ENCODE results near the gene NCKAP5L. TPM values are rescaled to one million over a fixed set of nuclear protein-coding genes. Genes with fewer than 3 reads are reported as not detected.

The NCKAP5L gene
- total RNA-seq, 2 donors from 2014 or later, result 21.2 to 24.1 TPM

DNA sequence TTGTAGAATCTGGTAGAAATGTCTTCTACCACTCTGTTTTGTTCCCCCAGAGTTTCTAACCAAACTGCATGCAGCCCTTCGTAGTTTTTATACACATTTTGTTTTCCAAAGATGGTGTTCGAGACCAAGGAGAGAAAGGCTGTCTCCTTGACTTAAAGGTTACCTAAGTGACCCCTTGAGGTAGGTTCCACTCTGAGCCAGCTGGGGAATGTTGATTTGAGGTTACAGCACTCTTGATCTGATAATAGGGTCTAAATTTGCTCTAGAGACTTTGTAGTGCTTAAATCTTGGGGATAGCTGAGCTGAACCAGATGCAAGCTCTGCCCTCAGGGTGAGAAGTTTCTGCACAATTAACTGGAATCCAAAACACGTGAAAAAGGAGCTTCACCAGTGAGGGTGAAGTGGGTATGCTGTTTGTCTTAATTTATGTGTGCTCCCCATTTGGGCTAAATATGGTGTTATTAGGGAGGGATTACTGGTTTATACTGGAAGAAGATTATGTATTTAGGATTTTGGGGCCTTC is 83.8 kb downstream of the NCKAP5L start:
- Histone ChIP-seq H3K9me3 (ENCODE audit: control insufficient read depth, low read length) (no peaks in the 10 kb centered on the region), H3K4me3 (ENCODE audit: low read length) (peak overlapping the region; percentile 91), H3K4me1 (ENCODE audit: control insufficient read depth, insufficient read depth, low read length) (peaks cover 12% of the 10 kb centered on the region), H3K27me3 (ENCODE audit: control insufficient read depth, insufficient read depth, low read length, poor library complexity, severe bottlenecking) (no peaks in the 10 kb centered on the region), H3K9ac (ENCODE audit: extremely low read depth, low read length, poor library complexity, severe bottlenecking) (no peak overlapping the region), H3K27ac (ENCODE audit: low read depth, low read length) (no peak overlapping the region), H3K36me3 (ENCODE audit: control insufficient read depth, insufficient read depth, low read length) (peaks cover 40% of the 10 kb centered on the region)
- Mint-ChIP-seq H3K4me1 (peaks cover 47% of the 10 kb centered on the region), H3K27ac (peak overlapping the region; percentile 76), H3K4me3 (peak overlapping the region; percentile 6), H3K27me3 (ENCODE audit: insufficient read depth) (no peaks in the 10 kb centered on the region), H3K36me3 (ENCODE audit: low read depth) (peaks cover 18% of the 10 kb centered on the region), H3K9me3 (no peaks in the 10 kb centered on the region)
- no peak for DNase-seq
- no peak for TF ChIP-seq CTCF (conservative IDR thresholded peaks at IDR 0.05)
- WGBS, 2 experiments (ENCODE audit: insufficient coverage in 1 of 2, insufficient read length in 1 of 2), result 93 to 95% methylated on average over 3 of the region's 3 CpGs

DNA sequence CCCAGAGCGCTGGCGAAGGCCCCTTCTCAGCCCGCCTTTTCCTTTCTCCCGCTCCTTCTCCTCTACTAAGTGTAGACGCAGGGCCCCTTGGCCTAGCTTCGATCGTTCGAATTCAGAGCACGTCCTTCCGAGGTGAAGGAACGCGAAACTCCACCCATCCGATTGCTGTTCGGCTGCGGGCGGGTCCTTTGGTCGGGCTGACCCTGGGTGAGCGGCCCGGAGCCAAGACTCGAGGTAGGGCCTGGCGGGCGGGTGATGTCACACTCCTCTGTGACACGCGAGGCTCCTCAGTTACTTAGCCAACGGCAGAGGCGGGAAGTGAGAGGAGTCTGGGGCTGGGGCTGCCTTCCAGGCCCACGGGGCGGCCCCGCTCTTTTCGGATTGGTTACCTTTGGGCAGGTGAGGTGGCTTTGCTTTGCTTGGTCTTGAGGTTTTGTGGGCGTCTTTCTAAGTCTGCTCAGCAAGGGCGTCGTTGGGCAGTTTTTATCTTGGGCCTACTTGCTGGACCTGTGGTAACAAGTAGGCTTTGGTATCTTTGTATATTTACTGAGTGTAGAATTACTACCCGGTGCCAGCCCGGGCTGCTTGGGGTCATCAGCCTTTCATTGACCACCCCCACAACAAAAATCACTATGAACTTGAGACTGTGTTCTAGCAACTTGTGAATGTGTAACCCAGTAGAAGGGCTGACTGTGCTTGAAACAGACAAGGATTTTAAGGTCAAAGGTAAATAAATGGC is 86.2 kb downstream of the NCKAP5L start:
- peak overlapping the region; percentile 99 for H3K27ac Mint-ChIP-seq
- peak; percentile 93 for DNase-seq
- peaks cover 29% of the 10 kb centered on the region for H3K36me3 ChIP-seq (ENCODE audit: control insufficient read depth, insufficient read depth, low read length)
- peaks cover 7% of the 10 kb centered on the region for H3K4me1 ChIP-seq (ENCODE audit: control insufficient read depth, insufficient read depth, low read length)
- H3K4me1 Mint-ChIP-seq, result peaks cover 32% of the 10 kb centered on the region
- H3K4me3 Mint-ChIP-seq, result peak overlapping the region; percentile 95
- H3K27ac ChIP-seq (ENCODE audit: low read depth, low read length), result peak overlapping the region; percentile 96
- TF ChIP-seq CTCF (conservative IDR thresholded peaks at IDR 0.05), result no peak
- no peaks in the 10 kb centered on the region for H3K27me3 ChIP-seq (ENCODE audit: control insufficient read depth, insufficient read depth, low read length, poor library complexity, severe bottlenecking)
- no peaks in the 10 kb centered on the region for H3K9me3 Mint-ChIP-seq
- peaks cover 17% of the 10 kb centered on the region for H3K36me3 Mint-ChIP-seq (ENCODE audit: low read depth)
- H3K9ac ChIP-seq (ENCODE audit: extremely low read depth, low read length, poor library complexity, severe bottlenecking), result peak overlapping the region; percentile 97
- H3K27me3 Mint-ChIP-seq (ENCODE audit: insufficient read depth), result peaks cover 5% of the 10 kb centered on the region
- 0% methylated on average over 8 to 34 of the region's 35 CpGs for WGBS, 2 experiments (ENCODE audit: insufficient coverage in 1 of 2, insufficient read length in 1 of 2)
- H3K9me3 ChIP-seq (ENCODE audit: control insufficient read depth, low read length), result no peaks in the 10 kb centered on the region
- H3K4me3 ChIP-seq (ENCODE audit: low read length), result peak overlapping the region; percentile 91

Other genes starting within 250 kb of the NCKAP5L start
- under 1 TPM; 0.22 to 0.26 TPM for gene FAM186B, start 222.8 kb downstream of the NCKAP5L start, total RNA-seq
- gene PRPF40B, start 204.9 kb downstream of the NCKAP5L start, total RNA-seq, result 10 to 100 TPM; 33.8 to 45.6 TPM
- gene FMNL3, start 121.0 kb downstream of the NCKAP5L start, total RNA-seq, result 10 to 100 TPM; 22.4 to 23.5 TPM
- 100 to 1,000 TPM; 426 to 455 TPM for gene TMBIM6, start 86.9 kb downstream of the NCKAP5L start, total RNA-seq
- 1 to 10 TPM; 2.8 to 3.8 TPM for gene BCDIN3D, start 14.7 kb upstream of the NCKAP5L start, total RNA-seq
- not detected for gene FAIM2, start 75.5 kb upstream of the NCKAP5L start, total RNA-seq
- not detected for gene AQP2, start 122.3 kb upstream of the NCKAP5L start, total RNA-seq
- gene AQP5, start 133.5 kb upstream of the NCKAP5L start, total RNA-seq, result under 1 TPM; 0.62 to 0.77 TPM
- gene AQP6, start 144.5 kb upstream of the NCKAP5L start, total RNA-seq, result under 1 TPM in 1 of 2 donors, not detected in 1; 0.20 TPM
- 10 to 100 TPM; 49.6 to 96.6 TPM for gene RACGAP1, start 197.1 kb upstream of the NCKAP5L start, total RNA-seq
- 1 to 10 TPM; 4.2 to 5.2 TPM for gene ASIC1, start 229.2 kb upstream of the NCKAP5L start, total RNA-seq